ENCODE results near the gene C1orf232.
A peak's percentile ranks its signal among the peaks of the same experiment; 100 is the strongest.

Gene C1orf232

GRCh38 chr1:26166719-26167281 is 2.0 kb downstream of the C1orf232 start:
- no peak for TF ChIP-seq ZFX (IDR thresholded peaks at IDR 0.05; ENCODE audit: borderline replicate concordance)
- TF ChIP-seq, protein P1, sequence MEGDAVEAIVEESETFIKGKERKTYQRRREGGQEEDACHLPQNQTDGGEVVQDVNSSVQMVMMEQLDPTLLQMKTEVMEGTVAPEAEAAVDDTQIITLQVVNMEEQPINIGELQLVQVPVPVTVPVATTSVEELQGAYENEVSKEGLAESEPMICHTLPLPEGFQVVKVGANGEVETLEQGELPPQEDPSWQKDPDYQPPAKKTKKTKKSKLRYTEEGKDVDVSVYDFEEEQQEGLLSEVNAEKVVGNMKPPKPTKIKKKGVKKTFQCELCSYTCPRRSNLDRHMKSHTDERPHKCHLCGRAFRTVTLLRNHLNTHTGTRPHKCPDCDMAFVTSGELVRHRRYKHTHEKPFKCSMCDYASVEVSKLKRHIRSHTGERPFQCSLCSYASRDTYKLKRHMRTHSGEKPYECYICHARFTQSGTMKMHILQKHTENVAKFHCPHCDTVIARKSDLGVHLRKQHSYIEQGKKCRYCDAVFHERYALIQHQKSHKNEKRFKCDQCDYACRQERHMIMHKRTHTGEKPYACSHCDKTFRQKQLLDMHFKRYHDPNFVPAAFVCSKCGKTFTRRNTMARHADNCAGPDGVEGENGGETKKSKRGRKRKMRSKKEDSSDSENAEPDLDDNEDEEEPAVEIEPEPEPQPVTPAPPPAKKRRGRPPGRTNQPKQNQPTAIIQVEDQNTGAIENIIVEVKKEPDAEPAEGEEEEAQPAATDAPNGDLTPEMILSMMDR (IDR thresholded peaks at IDR 0.05) = no peak

DNA sequence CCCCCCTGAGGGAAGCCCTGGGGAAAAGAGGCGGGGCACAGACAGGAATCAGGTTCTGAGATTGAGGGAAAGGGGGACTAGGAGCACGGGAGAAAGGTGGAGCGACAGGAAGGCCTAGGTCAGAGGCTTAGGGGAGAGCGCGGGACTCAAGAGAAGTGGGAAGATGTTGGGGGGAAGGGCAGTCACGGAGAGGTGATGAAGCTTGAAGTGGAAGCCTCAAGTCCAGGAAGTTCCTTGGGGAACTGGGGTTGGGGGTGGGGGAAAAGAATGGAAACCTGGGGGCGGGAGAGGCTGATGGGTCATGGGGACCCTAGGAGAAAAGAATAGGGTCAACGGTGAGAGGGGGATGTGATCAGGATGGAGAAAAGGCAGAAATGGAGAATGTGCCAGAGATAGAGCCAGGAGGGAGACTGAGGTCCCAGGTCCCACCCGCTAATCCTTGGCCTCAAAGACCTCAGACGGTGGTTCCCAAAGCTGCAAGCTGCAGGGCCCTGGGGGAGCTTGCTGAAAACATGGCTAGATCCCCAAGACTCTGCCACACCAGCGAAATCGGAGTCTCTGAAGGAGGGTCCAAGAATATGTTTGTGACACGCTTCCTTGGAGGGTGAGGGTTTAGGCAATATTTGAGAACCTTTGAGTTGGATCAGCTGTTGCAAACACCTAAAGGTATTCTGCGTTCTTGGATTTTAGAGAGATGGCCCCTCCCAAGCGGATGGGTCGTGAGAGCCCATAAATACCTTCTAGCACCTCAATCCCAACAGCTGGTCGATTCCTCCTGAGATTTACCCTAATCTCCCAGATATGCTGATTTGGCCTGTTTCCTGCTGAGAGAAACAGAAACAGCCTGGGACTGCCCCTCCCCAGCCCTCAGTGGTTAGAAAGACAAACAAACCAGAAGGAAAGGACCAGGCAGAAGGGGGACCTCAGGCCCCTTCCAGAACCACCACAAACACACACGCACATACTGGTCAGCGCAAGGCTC is 3.6 kb downstream of the C1orf232 start:
- TF ChIP-seq ZFX (IDR thresholded peaks at IDR 0.05; ENCODE audit: borderline replicate concordance) = no peak
- TF ChIP-seq, protein P1 (IDR thresholded peaks at IDR 0.05) = no peak
- no peak overlapping the region for H3K27ac ChIP-seq

More at GRCh38 chr1:26166719-26167281, 2.0 kb downstream of the C1orf232 start:
- no peak overlapping the region for H3K27ac ChIP-seq

- H3K27ac ChIP-seq = no peak overlapping the region
- no peak for TF ChIP-seq ZFX (IDR thresholded peaks at IDR 0.05; ENCODE audit: borderline replicate concordance)
- TF ChIP-seq, protein P1 (IDR thresholded peaks at IDR 0.05) = peak; percentile 97
Measured at GRCh38 chr1:26164036-26164860, 4.5 kb downstream of the C1orf232 start.

GRCh38 chr1:26163684-26164035 is 5.1 kb downstream of the C1orf232 start:
- no peak for TF ChIP-seq ZFX (IDR thresholded peaks at IDR 0.05; ENCODE audit: borderline replicate concordance)
- TF ChIP-seq, protein P1 (IDR thresholded peaks at IDR 0.05) = no peak

GRCh38 chr1:26162220-26162709 is 6.5 kb downstream of the C1orf232 start:
- H3K27ac ChIP-seq = 0 out of 2 replicates have a peak overlapping the region, but pooled peaks have one; percentile 12

More at GRCh38 chr1:26163684-26164035, 5.1 kb downstream of the C1orf232 start:
- no peak overlapping the region for H3K27ac ChIP-seq

DNA sequence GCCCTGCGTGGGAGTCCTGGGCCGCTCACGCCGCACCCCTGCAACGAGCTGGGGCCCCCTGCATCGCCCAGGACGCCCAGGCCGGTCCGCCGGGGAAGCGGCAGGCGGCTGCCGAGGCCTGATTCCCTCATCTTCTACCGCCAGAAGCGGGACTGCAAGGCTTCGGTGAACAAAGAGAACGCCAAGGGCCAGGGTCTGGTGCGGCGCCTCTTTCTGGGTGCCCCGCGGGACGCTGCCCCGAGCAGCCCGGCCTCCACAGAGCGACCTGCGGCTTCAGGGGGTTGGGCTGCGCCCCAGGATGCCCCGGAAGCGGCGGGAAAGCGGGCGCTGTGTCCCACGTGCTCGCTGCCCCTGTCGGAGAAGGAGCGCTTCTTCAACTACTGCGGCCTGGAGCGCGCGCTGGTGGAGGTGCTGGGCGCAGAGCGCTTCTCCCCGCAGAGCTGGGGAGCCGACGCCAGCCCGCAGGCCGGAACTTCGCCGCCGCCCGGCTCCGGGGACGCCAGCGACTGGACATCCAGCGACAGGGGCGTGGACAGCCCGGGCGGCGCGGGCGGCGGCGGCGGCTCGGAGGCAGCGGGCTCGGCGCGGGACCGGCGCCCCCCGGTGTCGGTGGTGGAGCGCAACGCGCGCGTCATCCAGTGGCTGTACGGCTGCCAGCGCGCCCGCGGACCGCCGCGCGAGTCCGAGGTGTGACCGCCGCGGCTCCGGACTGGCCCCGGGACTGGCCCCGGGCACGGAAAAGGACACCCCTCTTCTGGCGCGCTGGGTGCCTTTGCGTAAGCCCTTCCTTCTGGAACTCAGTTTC is 7.1 kb downstream of the C1orf232 start:
- 0 out of 2 replicates have a peak overlapping the region, but pooled peaks have one; percentile 12 for H3K27ac ChIP-seq

More at GRCh38 chr1:26162220-26162709, 6.5 kb downstream of the C1orf232 start:
- TF ChIP-seq, protein P1 (IDR thresholded peaks at IDR 0.05) = no peak
- no peak for TF ChIP-seq ZFX (IDR thresholded peaks at IDR 0.05; ENCODE audit: borderline replicate concordance)

More for the DNA sequence above, 7.1 kb downstream of the C1orf232 start:
- TF ChIP-seq, protein P1 (IDR thresholded peaks at IDR 0.05) = peak; percentile 74
- no peak for TF ChIP-seq ZFX (IDR thresholded peaks at IDR 0.05; ENCODE audit: borderline replicate concordance)

Measured in 22Rv1 (cell line).